A549 (cell line): ENCODE measurements around the gene TMEM53.

Source experiments
- BHLHE40 ChIP-seq: IDR thresholded peaks from 2 replicates; pipeline ENCODE4 v1.6.1; 2012; ENCODE audit warnings: low read depth, low read length, inconsistent platforms
- CEBPB ChIP-seq, 2 experiments: fragments of >200 bp in 1 of 2; sonication (Bioruptor Twin) in 1 of 2; formaldehyde crosslinking in 1 of 2; IDR thresholded peaks; 2 replicates each; pipeline ENCODE4 v1.6.1; 2012 to 2016
- CTCF ChIP-seq: fragments of >200 bp; sonication (Bioruptor Twin); formaldehyde crosslinking; IDR thresholded peaks from 3 replicates; pipeline ENCODE4 v1.5.1; 2016
- EP300 ChIP-seq, 2 experiments: fragments of >200 bp; sonication (Bioruptor Twin); formaldehyde crosslinking; IDR thresholded peaks; 2 replicates in 1 of 2; 3 replicates in 1 of 2; pipeline ENCODE4 v1.6.1; 2016 to 2017
- HDAC2 ChIP-seq: fragments of 200-600 bp; sonication (generic); IDR thresholded peaks from 2 replicates; pipeline ENCODE4 v1.6.1; 2016
- HMGXB4 ChIP-seq: fragments of 250-450 bp; sonication (Bioruptor Pico); IDR thresholded peaks from 2 replicates; pipeline ENCODE4 v1.5.0; 2021; ENCODE audit warnings: mild to moderate bottlenecking, moderate library complexity, borderline replicate concordance
- HOXA7 ChIP-seq: fragments of 250-450 bp; sonication (Bioruptor Pico); IDR thresholded peaks from 2 replicates; pipeline ENCODE4 v1.5.0; 2020; ENCODE audit warnings: mild to moderate bottlenecking, moderate library complexity
- JUN ChIP-seq, 2 experiments: fragments of >200 bp; sonication (Bioruptor Twin); formaldehyde crosslinking; IDR thresholded peaks; 2 replicates in 1 of 2; 3 replicates in 1 of 2; pipeline ENCODE4 v1.6.1; 2016 to 2017
- MAX ChIP-seq: IDR thresholded peaks from 2 replicates; pipeline ENCODE4 v1.6.1; 2012
- MAZ ChIP-seq: fragments of 150-350 bp; IDR thresholded peaks from 2 replicates; pipeline ENCODE4 v1.6.1; 2014; ENCODE audit warnings: antibody characterized with exemption, low read depth, low read length, borderline replicate concordance
- POLR2A ChIP-seq: IDR thresholded peaks from 2 replicates; pipeline ENCODE4 v1.6.1; 2012; ENCODE audit warnings: mild to moderate bottlenecking, low read length
- RCOR1 ChIP-seq: fragments of 150-350 bp; IDR thresholded peaks from 2 replicates; pipeline ENCODE4 v1.6.1; 2014; ENCODE audit warnings: antibody characterized with exemption, low read length, low read depth
- SMC3 ChIP-seq: fragments of >200 bp; sonication (Bioruptor Twin); formaldehyde crosslinking; IDR thresholded peaks from 3 replicates; pipeline ENCODE4 v1.6.1; 2018; ENCODE audit warnings: inconsistent platforms

DNA sequence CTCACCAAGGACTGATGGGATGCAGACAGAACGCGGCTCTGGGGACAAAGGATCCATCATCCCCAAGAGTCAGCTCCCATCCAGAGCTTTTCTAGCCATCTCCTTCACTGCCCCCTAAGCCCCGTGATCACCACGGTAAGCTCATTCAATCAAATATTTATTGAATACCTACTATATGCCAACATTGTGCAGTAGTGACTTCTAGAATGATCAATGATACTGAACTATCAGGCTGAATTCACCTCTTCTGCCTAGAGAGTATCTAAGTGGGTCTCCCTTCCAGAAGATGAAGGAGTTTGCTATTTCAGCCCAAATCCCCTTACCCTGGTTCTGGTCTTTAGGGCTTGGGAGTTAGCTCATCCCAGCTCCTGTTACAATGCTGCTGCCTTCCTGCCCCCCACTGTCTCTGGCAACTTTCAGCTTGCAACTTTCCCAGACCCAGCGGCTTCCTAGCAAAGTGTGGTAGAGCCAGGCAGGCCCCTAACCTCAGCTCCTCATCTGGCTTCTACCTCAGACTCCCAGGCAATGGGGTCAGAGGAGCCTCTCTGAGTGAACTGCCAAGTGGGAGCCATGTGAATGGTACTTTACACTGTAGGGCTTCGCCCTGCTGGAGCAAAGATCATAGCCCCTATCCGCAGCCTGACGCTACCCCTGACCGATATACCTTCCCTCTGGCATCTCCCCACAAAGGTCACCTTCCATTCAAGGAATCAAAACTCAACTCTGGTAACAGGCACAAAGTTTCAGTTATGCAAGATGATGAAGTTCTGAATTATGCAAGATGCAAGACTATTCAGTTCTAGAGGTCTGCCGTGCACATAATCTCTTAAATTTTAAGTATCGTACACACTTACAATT, 20.9 kb downstream of the TMEM53 start:
- TF ChIP-seq EP300 (IDR thresholded peaks at IDR 0.05) = no peak
- no peak; the same call in 1 of the 3 replicates for TF ChIP-seq CTCF
- TF ChIP-seq MAZ = no peak
- TF ChIP-seq RCOR1 = no peak
- TF ChIP-seq JUN (IDR thresholded peaks at IDR 0.05) = no peak
- no peak for TF ChIP-seq POLR2A
- no peak for TF ChIP-seq BHLHE40
- no peak for TF ChIP-seq SMC3
- no peak for TF ChIP-seq CEBPB (IDR thresholded peaks at IDR 0.05)
- no peak for TF ChIP-seq HDAC2
- no peak for TF ChIP-seq HOXA7 (CRISPR knock-in tag)
- no peak for TF ChIP-seq MAX
- TF ChIP-seq HMGXB4 (CRISPR knock-in tag) = no peak
